BLaER1 treated with 17β-estradiol and CSF1 and Interleukin-3, amounts not matched to agents 10 nM and 100 nM (cell line): ENCODE results near the gene WASF3.

Experiments used
- H3K27ac ChIP-seq, 11 experiments: shearing (Covaris generic); formaldehyde crosslinking; 2 replicates each; pipeline ENCODE4 v1.8.1; 2022
- H3K27me3 ChIP-seq, 11 experiments: shearing (Covaris generic); formaldehyde crosslinking; 2 replicates each; pipeline ENCODE4 v1.8.1; 2022
- H3K36me3 ChIP-seq, 11 experiments: shearing (Covaris generic); formaldehyde crosslinking; 2 replicates each; pipeline ENCODE4 v1.8.1; 2022
- H3K4me1 ChIP-seq, 10 experiments: shearing (Covaris generic); formaldehyde crosslinking; 2 replicates each; pipeline ENCODE4 v1.8.1; 2022
- H3K4me2 ChIP-seq, 11 experiments: shearing (Covaris generic); formaldehyde crosslinking; 2 replicates each; pipeline ENCODE4 v1.8.1; 2022
- H3K4me3 ChIP-seq, 10 experiments: shearing (Covaris generic); formaldehyde crosslinking; 2 replicates each; pipeline ENCODE4 v1.8.1; 2022
- H3K9ac ChIP-seq, 11 experiments: shearing (Covaris generic); formaldehyde crosslinking; 2 replicates each; pipeline ENCODE4 v1.8.1; 2022
- H3K9me3 ChIP-seq, 11 experiments: shearing (Covaris generic); formaldehyde crosslinking; replicated peaks in 1 of 11; 2 replicates each; pipeline ENCODE4 v1.8.1; 2022
- H4K20me1 ChIP-seq, 11 experiments: shearing (Covaris generic); formaldehyde crosslinking; 2 replicates each; pipeline ENCODE4 v1.8.1; 2022
- Cebpa-rat ChIP-seq, 11 experiments: shearing (Covaris generic); IDR thresholded peaks; 2 replicates each; pipeline ENCODE4 v1.8.1; 2022

The WASF3 gene

DNA sequence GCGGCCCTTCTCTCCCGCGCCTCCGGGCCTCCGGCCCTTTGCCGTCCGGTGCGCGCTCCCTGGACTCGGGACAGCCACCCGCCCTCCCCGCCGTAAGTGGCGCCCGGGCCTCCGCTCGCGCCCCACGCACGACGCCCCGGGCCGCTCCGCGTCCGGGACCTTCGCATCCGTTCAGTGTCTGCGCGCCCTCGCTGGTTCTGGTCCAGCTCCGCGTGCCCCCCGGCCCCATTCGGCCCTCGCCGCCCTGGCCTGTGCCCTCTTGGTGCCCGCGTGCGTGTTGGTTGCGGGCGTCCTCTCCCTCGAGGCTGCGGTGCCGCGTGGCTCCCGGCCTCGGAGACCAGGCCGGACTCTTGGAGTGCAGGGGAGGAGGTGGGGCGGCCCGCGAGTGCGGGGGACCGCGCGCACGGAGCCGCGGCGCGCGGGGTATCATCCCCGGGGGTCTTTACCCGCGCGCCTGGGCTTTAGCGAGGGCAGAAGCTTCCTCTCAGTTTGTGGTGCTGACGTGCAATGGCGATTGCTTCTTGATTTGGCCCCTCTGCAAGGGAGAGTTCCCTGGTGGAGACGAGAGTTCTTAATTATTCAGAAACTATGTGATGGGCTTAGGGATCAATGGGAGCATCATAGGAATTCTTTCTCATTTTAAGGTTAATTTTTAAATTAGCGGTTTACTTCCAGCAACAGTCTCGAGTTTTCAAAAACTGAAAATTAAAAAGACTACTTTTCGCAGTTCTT is 757 bp downstream of the WASF3 start:
- peaks cover 0 to 19% (median 9%) of the 10 kb centered on the region in 11 experiments; a peak in 13 of 22 replicates for H3K9me3 ChIP-seq
- peak overlapping the region; percentile 80 to 89 (median 85) for H3K4me2 ChIP-seq
- peak overlapping the region; percentile 60 to 77 (median 70); a peak in 21 of 22 replicates for H3K9ac ChIP-seq
- H3K27ac ChIP-seq = peak overlapping the region in 7 of 11 experiments; percentile 22 to 51 (median 35); a peak in 6 of 22 replicates
- H4K20me1 ChIP-seq = no peaks in the 10 kb centered on the region
- no peaks in the 10 kb centered on the region for H3K36me3 ChIP-seq
- peaks cover 14 to 25% (median 21%) of the 10 kb centered on the region in 11 experiments for H3K27me3 ChIP-seq
- no peak for TF ChIP-seq Cebpa-rat (IDR thresholded peaks at IDR 0.05)
- peaks cover 0 to 5% (median 0%) of the 10 kb centered on the region in 10 experiments; a peak in 2 of 20 replicates for H3K4me1 ChIP-seq
- peak overlapping the region; percentile 58 to 75 (median 68) for H3K4me3 ChIP-seq

DNA sequence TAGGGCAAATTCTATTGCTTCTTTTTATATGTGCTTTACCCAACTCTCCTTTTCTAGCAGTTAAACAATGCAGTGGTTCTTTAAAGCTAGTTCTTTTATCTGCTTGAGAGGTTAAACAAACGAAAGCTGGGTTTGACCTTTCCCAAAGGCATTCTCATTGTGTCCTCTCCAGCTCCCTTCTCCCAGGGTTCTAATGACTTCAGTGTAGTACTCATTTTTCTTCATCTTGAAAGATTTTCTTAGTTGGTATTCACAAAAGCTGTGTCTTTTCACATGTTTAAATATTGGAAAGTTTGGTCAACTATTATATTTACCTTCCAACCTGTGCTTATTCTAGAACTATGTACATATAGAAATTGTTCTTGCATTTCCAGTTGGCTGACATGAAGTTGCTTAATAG is 1.5 kb downstream of the WASF3 start:
- Histone ChIP-seq H3K36me3 (no peaks in the 10 kb centered on the region), H3K9ac (no peak overlapping the region), H3K4me1 (peaks cover 0 to 5% (median 0%) of the 10 kb centered on the region in 10 experiments; a peak in 2 of 20 replicates), H3K27me3 (peaks cover 14 to 25% (median 21%) of the 10 kb centered on the region in 11 experiments), H3K27ac (no peak overlapping the region), H3K9me3 (peaks cover 0 to 19% (median 9%) of the 10 kb centered on the region in 11 experiments; a peak in 13 of 22 replicates), H3K4me2 (peak overlapping the region in 1 of 11 experiments; percentile 89; a peak in 3 of 22 replicates), H3K4me3 (no peak overlapping the region), H4K20me1 (no peaks in the 10 kb centered on the region)
- no peak for TF ChIP-seq Cebpa-rat (IDR thresholded peaks at IDR 0.05)

DNA sequence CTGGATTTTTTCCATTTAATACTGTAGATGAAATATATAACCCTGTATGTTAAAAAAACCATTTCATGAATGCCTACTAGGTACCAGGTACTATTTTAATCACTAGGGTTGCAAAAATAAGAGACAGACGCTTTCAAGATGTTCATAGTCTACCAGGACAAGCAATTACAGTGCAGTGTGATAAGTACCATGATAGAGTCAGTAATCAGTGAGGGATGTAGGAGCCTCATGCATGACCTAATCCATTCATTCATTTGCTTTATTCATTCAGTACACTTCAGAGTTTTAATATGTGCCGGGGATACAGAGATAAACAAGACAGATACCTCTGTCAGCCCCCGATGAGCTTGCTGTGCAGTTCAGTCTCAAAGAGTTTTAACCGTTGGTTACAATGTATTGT is 3.0 kb downstream of the WASF3 start:
- Histone ChIP-seq H3K27me3 (peaks cover 14 to 25% (median 21%) of the 10 kb centered on the region in 11 experiments), H3K9ac (no peak overlapping the region), H3K36me3 (no peaks in the 10 kb centered on the region), H3K27ac (no peak overlapping the region), H3K4me1 (peaks cover 0 to 5% (median 0%) of the 10 kb centered on the region in 10 experiments; a peak in 2 of 20 replicates), H3K4me3 (no peak overlapping the region), H4K20me1 (no peaks in the 10 kb centered on the region), H3K4me2 (no peak overlapping the region), H3K9me3 (peaks cover 0 to 15% (median 9%) of the 10 kb centered on the region in 11 experiments; a peak in 13 of 22 replicates)
- no peak for TF ChIP-seq Cebpa-rat (IDR thresholded peaks at IDR 0.05)

DNA sequence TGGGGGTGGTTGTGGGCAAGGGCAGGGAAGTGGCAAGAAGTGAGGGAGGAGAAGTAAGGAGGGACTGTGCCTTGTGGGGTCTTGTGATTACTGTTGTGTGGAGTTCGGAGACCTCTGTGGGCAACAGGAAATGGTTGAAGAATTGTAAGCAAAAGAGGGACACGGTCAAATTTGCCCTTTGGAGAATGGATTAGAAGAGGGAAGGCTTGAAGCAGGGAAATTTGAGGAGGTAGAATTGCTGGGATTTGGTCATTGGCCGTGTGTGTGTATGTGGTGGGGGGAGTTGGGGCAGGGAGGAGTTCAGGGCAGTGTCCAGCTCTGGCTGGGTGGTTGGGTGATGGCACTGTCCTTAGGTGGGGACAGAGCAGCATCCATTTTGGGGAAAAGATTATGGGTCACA is 3.6 kb downstream of the WASF3 start:
- no peaks in the 10 kb centered on the region for H4K20me1 ChIP-seq
- no peak for TF ChIP-seq Cebpa-rat (IDR thresholded peaks at IDR 0.05)
- H3K4me3 ChIP-seq = no peak overlapping the region
- no peaks in the 10 kb centered on the region for H3K36me3 ChIP-seq
- no peak overlapping the region for H3K27ac ChIP-seq
- H3K4me1 ChIP-seq = peaks cover 0 to 5% (median 0%) of the 10 kb centered on the region in 10 experiments; a peak in 2 of 20 replicates
- no peak overlapping the region for H3K9ac ChIP-seq
- no peak overlapping the region for H3K4me2 ChIP-seq
- peaks cover 0 to 14% (median 8%) of the 10 kb centered on the region in 11 experiments; a peak in 10 of 22 replicates for H3K9me3 ChIP-seq
- H3K27me3 ChIP-seq = peaks cover 14 to 25% (median 21%) of the 10 kb centered on the region in 11 experiments

DNA sequence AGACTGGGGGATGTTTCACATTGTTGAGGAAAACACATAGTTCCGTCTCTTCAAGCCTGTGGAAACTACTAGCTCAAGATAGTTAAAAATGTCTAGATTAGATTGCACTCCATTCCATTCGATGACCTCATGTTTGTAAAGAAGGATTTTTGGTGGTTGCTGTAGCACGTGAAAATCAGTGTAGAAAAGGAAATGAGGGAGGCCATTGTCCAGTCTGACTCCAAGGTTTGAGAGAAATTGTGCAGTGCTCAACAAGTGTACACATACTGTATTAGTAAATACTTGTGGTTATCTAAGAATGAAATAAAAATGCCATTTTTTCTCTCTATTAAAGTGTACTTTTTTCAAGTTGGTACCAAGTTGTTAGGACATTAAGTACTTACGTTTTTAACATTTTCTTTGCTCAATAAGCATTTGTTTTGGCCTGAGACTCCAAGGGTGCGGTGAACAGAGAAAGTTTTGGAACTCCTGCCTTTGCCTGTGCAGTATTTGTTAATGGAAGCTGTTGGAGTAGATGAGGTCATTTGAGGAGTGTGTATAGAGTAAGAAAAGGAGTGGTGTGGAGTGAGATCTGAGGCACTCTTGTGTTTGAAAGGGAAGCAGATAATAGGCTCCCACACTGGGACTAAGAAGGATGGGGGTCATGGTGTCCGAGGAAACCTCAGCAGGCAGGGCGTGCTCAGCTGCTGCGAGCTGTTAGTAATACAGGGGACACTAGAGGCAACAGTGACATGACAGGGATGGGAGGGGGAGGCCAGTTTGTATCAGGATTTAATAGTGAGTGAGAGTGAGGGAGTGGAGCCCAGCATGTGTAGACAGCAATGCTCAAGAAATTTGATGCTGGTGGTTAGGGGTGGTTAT is 4.4 kb downstream of the WASF3 start:
- H3K4me1 ChIP-seq = peaks cover 0 to 5% (median 0%) of the 10 kb centered on the region in 10 experiments; a peak in 2 of 20 replicates
- peaks cover 14 to 25% (median 21%) of the 10 kb centered on the region in 11 experiments for H3K27me3 ChIP-seq
- no peak for TF ChIP-seq Cebpa-rat (IDR thresholded peaks at IDR 0.05)
- no peaks in the 10 kb centered on the region for H4K20me1 ChIP-seq
- H3K36me3 ChIP-seq = no peaks in the 10 kb centered on the region
- H3K9me3 ChIP-seq = peaks cover 0 to 14% (median 8%) of the 10 kb centered on the region in 11 experiments; a peak in 10 of 22 replicates
- H3K9ac ChIP-seq = no peak overlapping the region
- H3K4me2 ChIP-seq = no peak overlapping the region
- H3K27ac ChIP-seq = no peak overlapping the region
- no peak overlapping the region for H3K4me3 ChIP-seq

DNA sequence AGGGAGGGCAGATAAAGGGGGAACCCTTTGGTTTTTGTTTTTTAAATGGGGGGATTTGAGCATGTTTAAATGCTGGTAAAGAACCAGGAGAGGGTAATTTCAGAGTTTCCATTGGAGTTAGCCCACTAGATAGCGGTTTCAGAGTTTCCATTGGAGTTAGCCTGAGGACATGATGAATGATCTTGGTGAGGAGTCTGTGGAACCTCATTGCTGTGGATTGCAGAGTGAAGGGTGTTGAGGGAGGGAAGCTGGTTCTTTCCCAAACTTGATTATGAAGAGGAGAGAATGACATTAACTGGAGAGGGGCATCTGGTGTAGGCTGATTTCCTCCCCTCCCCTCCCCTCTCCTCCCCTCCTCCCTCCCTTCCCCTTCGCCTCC is 5.0 kb downstream of the WASF3 start:
- Histone ChIP-seq H3K27me3 (peaks cover 14 to 25% (median 21%) of the 10 kb centered on the region in 11 experiments), H3K4me2 (no peak overlapping the region), H3K27ac (no peak overlapping the region), H4K20me1 (no peaks in the 10 kb centered on the region), H3K4me3 (no peak overlapping the region), H3K36me3 (no peaks in the 10 kb centered on the region), H3K9ac (no peak overlapping the region), H3K4me1 (peaks cover 0 to 5% (median 0%) of the 10 kb centered on the region in 10 experiments; a peak in 2 of 20 replicates), H3K9me3 (peaks cover 0 to 10% (median 8%) of the 10 kb centered on the region in 11 experiments; a peak in 10 of 22 replicates)
- no peak for TF ChIP-seq Cebpa-rat (IDR thresholded peaks at IDR 0.05)

DNA sequence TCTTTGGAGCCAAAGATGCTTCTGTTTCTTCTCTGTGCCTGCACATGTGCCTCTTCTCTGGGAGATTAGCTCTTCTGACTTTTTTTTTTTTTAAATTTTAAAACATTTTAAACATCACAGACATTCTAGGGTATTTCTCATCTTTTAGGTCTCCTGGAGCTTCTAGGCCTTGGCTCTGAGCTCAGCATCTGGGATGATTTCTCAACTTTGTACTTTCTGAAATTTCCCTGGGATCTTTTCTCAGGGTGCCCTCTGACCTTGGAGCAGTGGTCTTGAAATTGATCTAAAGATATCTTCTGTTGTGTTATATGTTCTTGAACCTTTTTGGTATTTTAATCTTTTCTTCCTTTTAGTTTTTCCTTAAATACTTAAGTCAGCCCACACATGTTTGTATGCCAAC is 6.2 kb downstream of the WASF3 start:
- no peaks in the 10 kb centered on the region for H3K9me3 ChIP-seq
- no peaks in the 10 kb centered on the region for H4K20me1 ChIP-seq
- no peak overlapping the region for H3K4me3 ChIP-seq
- peaks cover 9 to 14% (median 11%) of the 10 kb centered on the region in 11 experiments for H3K27me3 ChIP-seq
- no peak overlapping the region for H3K27ac ChIP-seq
- H3K36me3 ChIP-seq = no peaks in the 10 kb centered on the region
- no peak overlapping the region for H3K9ac ChIP-seq
- no peak overlapping the region for H3K4me2 ChIP-seq
- no peaks in the 10 kb centered on the region for H3K4me1 ChIP-seq
- no peak for TF ChIP-seq Cebpa-rat (IDR thresholded peaks at IDR 0.05)

DNA sequence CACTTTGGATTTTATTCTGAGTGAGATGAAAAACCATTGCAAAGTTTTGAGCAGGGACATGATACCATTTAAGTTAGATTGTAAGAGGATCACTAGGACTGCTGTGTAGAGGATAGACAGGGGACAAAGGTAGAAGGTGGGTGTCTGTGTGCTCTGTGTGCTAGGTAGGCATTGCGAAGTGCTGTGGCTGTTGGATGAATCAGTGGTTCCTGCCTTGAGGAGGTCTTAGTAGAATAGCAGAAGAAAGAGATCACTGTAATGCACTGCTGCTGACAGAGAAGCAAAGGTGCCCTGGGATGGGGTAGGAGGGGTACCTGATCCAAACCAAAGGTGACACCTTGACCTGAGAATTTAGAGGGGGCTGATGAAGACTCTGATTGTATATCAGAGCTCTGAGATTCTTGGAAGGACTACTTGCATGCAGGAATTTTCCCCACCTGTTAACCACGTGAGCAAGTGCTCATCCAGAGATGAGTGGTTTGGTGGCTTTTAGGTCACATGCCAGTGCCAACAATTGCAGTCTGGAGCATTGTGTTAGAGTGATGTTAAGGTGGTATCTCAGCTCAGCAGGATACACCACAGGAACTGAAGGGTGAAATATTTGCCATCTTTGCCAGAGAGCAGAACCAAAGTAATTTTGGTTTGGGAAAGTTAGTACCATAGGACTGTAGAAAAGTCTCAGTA is 10.8 kb downstream of the WASF3 start:
- H3K27me3 ChIP-seq = no peaks in the 10 kb centered on the region
- no peaks in the 10 kb centered on the region for H3K4me1 ChIP-seq
- no peak overlapping the region for H3K27ac ChIP-seq
- TF ChIP-seq Cebpa-rat (IDR thresholded peaks at IDR 0.05) = no peak
- H3K9ac ChIP-seq = no peak overlapping the region
- no peaks in the 10 kb centered on the region for H3K36me3 ChIP-seq
- H3K4me3 ChIP-seq = no peak overlapping the region
- H3K9me3 ChIP-seq = no peaks in the 10 kb centered on the region
- H3K4me2 ChIP-seq = no peak overlapping the region
- H4K20me1 ChIP-seq = no peaks in the 10 kb centered on the region
